ENCODE measurements around the gene MADCAM1. TPM values are rescaled to one million over a fixed set of nuclear protein-coding genes. Genes with fewer than 3 reads are reported as not detected.
"Not testable (repeated sequence)": the region's sequence is repeated elsewhere in the genome, so short reads cannot be mapped to it uniquely, and the experiment has no call there.

The MADCAM1 gene
- total RNA-seq, result 0.59 and 0.72 TPM in 2 replicates

DNA sequence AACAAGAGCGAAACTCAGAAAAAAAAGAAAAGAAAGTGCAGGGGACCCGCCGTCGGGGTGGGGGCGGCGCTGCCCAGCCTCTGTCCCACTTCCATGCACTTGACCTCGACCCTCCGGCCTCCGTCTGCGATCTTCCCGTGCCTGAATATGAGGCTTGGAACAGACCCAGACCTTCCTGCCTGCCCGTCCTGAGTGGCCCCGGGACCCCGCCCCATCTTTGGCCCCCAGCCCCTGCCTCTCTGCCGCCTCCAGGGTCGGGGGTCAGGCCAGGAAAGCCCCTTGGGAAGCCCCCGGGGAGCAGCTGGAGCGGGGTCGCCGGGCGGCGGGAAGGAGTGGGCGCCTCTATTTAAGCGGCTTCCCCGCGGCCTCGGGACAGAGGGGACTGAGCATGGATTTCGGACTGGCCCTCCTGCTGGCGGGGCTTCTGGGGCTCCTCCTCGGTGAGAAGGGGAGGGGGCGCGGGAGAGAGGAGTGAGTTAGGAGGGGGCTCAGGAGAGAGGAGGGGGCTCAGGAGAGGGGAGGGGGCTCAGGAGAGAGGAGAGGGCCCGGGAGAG is at the start of gene MADCAM1:
Gene MADCAM1 (plus strand): TSS at position 375 of the 554 bp plus-strand sequence. CDS start 14 bp downstream, at position 389.
- Histone ChIP-seq H4K20me1 (ENCODE audit: insufficient read depth, low read length) (no peaks in the 10 kb centered on the region), H3K9me3 (ENCODE audit: low read depth, low read length) (no peaks in the 10 kb centered on the region), H3K4me2 (ENCODE audit: insufficient read depth, low read length) (no peak within 1 kb of the TSS), H2AFZ (ENCODE audit: low read length) (no peak within 1 kb of the TSS), H3K27me3 (ENCODE audit: insufficient read depth, low read length) (peaks cover 21% of the 10 kb centered on the region), H3K79me2 (ENCODE audit: insufficient read depth, low read length) (no peaks in the 10 kb centered on the region), H3K4me1 (ENCODE audit: insufficient read depth, low read length) (no peaks in the 10 kb centered on the region), H3K27ac (ENCODE audit: low read depth, low read length) (no peak within 1 kb of the TSS), H3K4me3 (ENCODE audit: insufficient read depth, low read length) (no peak within 1 kb of the TSS), H3K36me3 (ENCODE audit: insufficient read depth, low read length) (no peaks in the 10 kb centered on the region)
- TF ChIP-seq CTCF (IDR thresholded peaks at IDR 0.05; ENCODE audit: extremely low read depth, low read depth, low read length), result no peak
- DNase-seq (ENCODE audit: insufficient read length, low spot score, missing footprints), result peak; percentile 72

DNA sequence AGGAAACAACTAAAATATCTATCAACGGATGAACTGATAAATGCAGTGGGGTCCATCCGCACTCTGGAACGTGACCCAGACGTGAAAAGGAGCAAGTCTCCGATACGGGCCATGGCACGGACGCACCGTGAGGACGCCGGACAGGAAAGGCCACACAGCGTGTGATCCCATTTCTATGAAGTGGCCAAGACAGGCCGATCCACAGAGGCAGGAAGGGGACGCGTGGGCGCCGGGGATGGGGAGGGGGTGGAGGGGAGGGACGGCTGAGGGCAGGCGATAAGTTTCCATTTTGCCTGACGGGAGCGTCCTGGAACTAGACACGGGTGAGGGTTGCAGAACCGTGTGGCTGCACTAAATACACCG is 49.2 kb upstream of the MADCAM1 start:
- H3K27me3 ChIP-seq (ENCODE audit: insufficient read depth, low read length), result no peaks in the 10 kb centered on the region
- H3K4me3 ChIP-seq (ENCODE audit: insufficient read depth, low read length), result no peak overlapping the region
- DNase-seq (ENCODE audit: insufficient read length, low spot score, missing footprints), result no peak
- no peak overlapping the region for H3K27ac ChIP-seq (ENCODE audit: low read depth, low read length)
- no peak overlapping the region for H2AFZ ChIP-seq (ENCODE audit: low read length)
- H4K20me1 ChIP-seq (ENCODE audit: insufficient read depth, low read length), result no peaks in the 10 kb centered on the region
- no peaks in the 10 kb centered on the region for H3K36me3 ChIP-seq (ENCODE audit: insufficient read depth, low read length)
- H3K9me3 ChIP-seq (ENCODE audit: low read depth, low read length), result no peaks in the 10 kb centered on the region
- H3K4me2 ChIP-seq (ENCODE audit: insufficient read depth, low read length), result no peak overlapping the region
- TF ChIP-seq CTCF (IDR thresholded peaks at IDR 0.05; ENCODE audit: extremely low read depth, low read depth, low read length), result no peak
- H3K4me1 ChIP-seq (ENCODE audit: insufficient read depth, low read length), result no peaks in the 10 kb centered on the region
- no peaks in the 10 kb centered on the region for H3K79me2 ChIP-seq (ENCODE audit: insufficient read depth, low read length)

- no peak for DNase-seq (ENCODE audit: insufficient read length, low spot score, missing footprints)
- Histone ChIP-seq H3K4me1 (ENCODE audit: insufficient read depth, low read length) (no peaks in the 10 kb centered on the region), H3K27ac (ENCODE audit: low read depth, low read length) (no peak overlapping the region), H3K4me3 (ENCODE audit: insufficient read depth, low read length) (no peak overlapping the region), H2AFZ (ENCODE audit: low read length) (no peak overlapping the region), H3K9me3 (ENCODE audit: low read depth, low read length) (no peaks in the 10 kb centered on the region), H3K4me2 (ENCODE audit: insufficient read depth, low read length) (no peak overlapping the region), H4K20me1 (ENCODE audit: insufficient read depth, low read length) (no peaks in the 10 kb centered on the region), H3K79me2 (ENCODE audit: insufficient read depth, low read length) (no peaks in the 10 kb centered on the region), H3K36me3 (ENCODE audit: insufficient read depth, low read length) (no peaks in the 10 kb centered on the region), H3K27me3 (ENCODE audit: insufficient read depth, low read length) (no peaks in the 10 kb centered on the region)
- TF ChIP-seq CTCF (IDR thresholded peaks at IDR 0.05; ENCODE audit: extremely low read depth, low read depth, low read length), result no peak
These were observed 48.3 kb upstream of the MADCAM1 start for GRCh38 chr19:447816-448560.

GRCh38 chr19:449916-450315 is 46.4 kb upstream of the MADCAM1 start:
- H3K4me2 ChIP-seq (ENCODE audit: insufficient read depth, low read length), result no peak overlapping the region
- no peaks in the 10 kb centered on the region for H4K20me1 ChIP-seq (ENCODE audit: insufficient read depth, low read length)
- no peaks in the 10 kb centered on the region for H3K79me2 ChIP-seq (ENCODE audit: insufficient read depth, low read length)
- no peaks in the 10 kb centered on the region for H3K9me3 ChIP-seq (ENCODE audit: low read depth, low read length)
- no peak overlapping the region for H2AFZ ChIP-seq (ENCODE audit: low read length)
- no peak for DNase-seq (ENCODE audit: insufficient read length, low spot score, missing footprints)
- no peaks in the 10 kb centered on the region for H3K36me3 ChIP-seq (ENCODE audit: insufficient read depth, low read length)
- no peaks in the 10 kb centered on the region for H3K27me3 ChIP-seq (ENCODE audit: insufficient read depth, low read length)
- no peak overlapping the region for H3K27ac ChIP-seq (ENCODE audit: low read depth, low read length)
- H3K4me1 ChIP-seq (ENCODE audit: insufficient read depth, low read length), result no peaks in the 10 kb centered on the region
- no peak for TF ChIP-seq CTCF (IDR thresholded peaks at IDR 0.05; ENCODE audit: extremely low read depth, low read depth, low read length)
- no peak overlapping the region for H3K4me3 ChIP-seq (ENCODE audit: insufficient read depth, low read length)

GRCh38 chr19:450912-451481 is 45.3 kb upstream of the MADCAM1 start:
- not testable (repeated sequence) for H3K4me1 ChIP-seq (ENCODE audit: insufficient read depth, low read length); H3K27me3 ChIP-seq (ENCODE audit: insufficient read depth, low read length); H3K27ac ChIP-seq (ENCODE audit: low read depth, low read length); H3K4me2 ChIP-seq (ENCODE audit: insufficient read depth, low read length); H4K20me1 ChIP-seq (ENCODE audit: insufficient read depth, low read length); H2AFZ ChIP-seq (ENCODE audit: low read length); H3K4me3 ChIP-seq (ENCODE audit: insufficient read depth, low read length); H3K9me3 ChIP-seq (ENCODE audit: low read depth, low read length); H3K79me2 ChIP-seq (ENCODE audit: insufficient read depth, low read length); H3K36me3 ChIP-seq (ENCODE audit: insufficient read depth, low read length)
- DNase-seq (ENCODE audit: insufficient read length, low spot score, missing footprints), result peak; percentile 66

Data from osteoblast (primary cell).